Gastrocnemius medialis (tissue), 4 donors: ENCODE measurements around the gene PRR18. TPM values are rescaled to one million over a fixed set of nuclear protein-coding genes. Genes with fewer than 3 reads are reported as not detected.

Source experiments
- ATAC-seq, 2 donors: fragments of 150-250 bp; one replicate each; pipeline ENCODE4 v1.9.1; 2016
- DNase-seq, 2 donors: peaks; one replicate each; pipeline ENCODE4 v3.0.0-alpha.2; 2019
- H3K27ac ChIP-seq, 4 donors: fragments of 200-600 bp; sonication (generic); 1 replicate in 1 of 4; 2 replicates in 3 of 4; pipeline ENCODE4 v1.5.1; 2016 to 2018; ENCODE audit warnings: mild to moderate bottlenecking in 2 of 4, moderate library complexity in 1 of 4
- H3K27me3 ChIP-seq, 3 donors: fragments of 200-600 bp; sonication (generic) in 2 of 3; 1 replicate in 1 of 3; 2 replicates in 2 of 3; pipeline versions ENCODE4 v1.5.1 to v1.6.0; 2016 to 2019; ENCODE audit warnings: mild to moderate bottlenecking in 1 of 3, moderate library complexity in 1 of 3
- H3K36me3 ChIP-seq, 2 donors: fragments of 200-600 bp; sonication (generic) in 1 of 2; one replicate each; pipeline ENCODE4 v1.5.1; 2017 to 2018
- H3K4me1 ChIP-seq, 2 donors: fragments of 200-600 bp; sonication (generic) in 1 of 2; one replicate each; pipeline ENCODE4 v1.5.1; 2016 to 2017; ENCODE audit warnings: mild to moderate bottlenecking in 2 of 2
- H3K4me3 ChIP-seq, 4 donors: fragments of 200-600 bp; sonication (generic) in 3 of 4; 1 replicate in 1 of 4; 2 replicates in 3 of 4; pipeline ENCODE4 v1.5.1; 2016 to 2019; ENCODE audit warnings: mild to moderate bottlenecking in 2 of 4
- H3K9me3 ChIP-seq, 3 donors: fragments of 200-600 bp; sonication (generic) in 2 of 3; 1 replicate in 1 of 3; 2 replicates in 2 of 3; pipeline ENCODE4 v1.5.1; 2016 to 2019
- CTCF ChIP-seq, 5 experiments: fragments of 450-650 bp in 3 of 5; fragments of 200-600 bp in 2 of 5; sonication (generic) in 2 of 5; IDR thresholded peaks in 4 of 5; conservative IDR thresholded peaks in 1 of 5; 1 replicate in 4 of 5; 2 replicates in 1 of 5; pipeline ENCODE4 v1.5.1; 2016 to 2019; ENCODE audit warnings: antibody characterized with exemption in 5 of 5, mild to moderate bottlenecking in 3 of 5, moderate library complexity in 3 of 5
- POLR2A ChIP-seq, 2 donors: fragments of 450-650 bp; IDR thresholded peaks; one replicate each; pipeline ENCODE4 v1.6.1; 2017; ENCODE audit warnings: antibody characterized with exemption in 2 of 2, mild to moderate bottlenecking in 2 of 2, moderate library complexity in 2 of 2
- in situ Hi-C, 4 donors: fragments of 200-750 bp; cut with MboI; loops; one replicate each; pipeline versions ENCODE4 v1.15.0 to v1.8.0; 2017; ENCODE audit warnings: low sequenced_read_pairs in 4 of 4
- intact Hi-C: fragments of 100-400 bp; cut with DNase I; formaldehyde crosslinking; loops from one replicate; pipeline ENCODE4 v1.15.1; 2023; ENCODE audit warnings: low total_unique reads
- total RNA-seq, 4 donors: library from RNA; depleted of rRNA; stranded (reverse); fragments of >200 nt; gene quantifications; one replicate each; pipeline versions ENCODE4 v1.1.0 to v1.2.3, GENCODE V29; 2016

Gene PRR18
- total RNA-seq, 4 donors from 2014 or later = not detected

DNA sequence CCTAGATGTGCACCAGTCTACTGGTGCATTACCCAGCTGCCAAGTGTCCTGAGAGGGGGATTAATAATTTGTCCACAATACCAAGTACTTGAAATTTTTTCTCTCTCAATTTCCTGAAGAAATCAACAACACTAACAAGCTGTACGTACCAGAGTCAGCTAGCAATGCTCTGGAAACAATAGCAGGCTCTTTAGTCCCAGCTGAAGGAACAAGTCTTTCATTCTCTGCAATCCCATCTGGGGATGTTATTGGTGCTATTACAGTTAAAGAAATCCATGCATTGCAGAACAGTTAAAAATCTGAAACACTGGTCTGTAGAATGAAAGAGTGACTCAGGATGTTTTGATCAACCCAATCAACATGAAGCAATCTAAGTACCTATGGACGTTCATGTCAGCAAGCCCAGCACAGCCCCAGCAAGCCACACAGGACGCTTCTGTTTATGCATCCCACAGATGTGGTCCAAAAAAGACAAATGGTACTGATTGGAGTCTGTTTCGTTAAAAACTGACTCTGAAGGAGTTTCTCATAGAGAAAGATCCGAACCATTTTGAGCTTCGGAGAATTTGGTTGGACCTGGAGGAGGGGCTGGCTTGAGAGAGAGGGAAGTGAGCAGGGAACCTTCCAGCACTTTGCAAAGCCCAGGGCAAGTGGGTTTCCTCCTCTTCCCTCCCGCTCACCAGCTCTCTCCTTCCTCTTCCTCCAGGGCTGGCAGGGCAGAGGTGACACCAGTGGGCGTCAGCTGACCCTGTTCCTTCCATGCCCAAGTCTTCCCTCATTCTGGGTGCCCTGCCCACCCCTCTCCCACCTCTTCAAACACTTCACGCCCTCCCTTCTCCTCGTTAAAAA lies 11.9 kb downstream of the PRR18 start:
- Histone ChIP-seq H3K27me3 (peaks cover 0 to 12% (median 2%) of the 10 kb centered on the region in 3 donors), H3K4me3 (no peak overlapping the region), H3K9me3 (no peaks in the 10 kb centered on the region), H3K27ac (no peak overlapping the region), H3K4me1 (no peaks in the 10 kb centered on the region), H3K36me3 (no peaks in the 10 kb centered on the region)
- DNase-seq (no peak), ATAC-seq (no peak)
- no peak for TF ChIP-seq CTCF (IDR thresholded peaks at IDR 0.05 in 4 of 5, conservative IDR thresholded peaks at IDR 0.05 in 1 of 5)
- TF ChIP-seq POLR2A (IDR thresholded peaks at IDR 0.05) = no peak
- in situ Hi-C loops (no loop called here), intact Hi-C loops (no loop called here)

GRCh38 chr6:166293731-166294584 lies 14.2 kb downstream of the PRR18 start:
- in situ Hi-C loops = no loop called here

DNA sequence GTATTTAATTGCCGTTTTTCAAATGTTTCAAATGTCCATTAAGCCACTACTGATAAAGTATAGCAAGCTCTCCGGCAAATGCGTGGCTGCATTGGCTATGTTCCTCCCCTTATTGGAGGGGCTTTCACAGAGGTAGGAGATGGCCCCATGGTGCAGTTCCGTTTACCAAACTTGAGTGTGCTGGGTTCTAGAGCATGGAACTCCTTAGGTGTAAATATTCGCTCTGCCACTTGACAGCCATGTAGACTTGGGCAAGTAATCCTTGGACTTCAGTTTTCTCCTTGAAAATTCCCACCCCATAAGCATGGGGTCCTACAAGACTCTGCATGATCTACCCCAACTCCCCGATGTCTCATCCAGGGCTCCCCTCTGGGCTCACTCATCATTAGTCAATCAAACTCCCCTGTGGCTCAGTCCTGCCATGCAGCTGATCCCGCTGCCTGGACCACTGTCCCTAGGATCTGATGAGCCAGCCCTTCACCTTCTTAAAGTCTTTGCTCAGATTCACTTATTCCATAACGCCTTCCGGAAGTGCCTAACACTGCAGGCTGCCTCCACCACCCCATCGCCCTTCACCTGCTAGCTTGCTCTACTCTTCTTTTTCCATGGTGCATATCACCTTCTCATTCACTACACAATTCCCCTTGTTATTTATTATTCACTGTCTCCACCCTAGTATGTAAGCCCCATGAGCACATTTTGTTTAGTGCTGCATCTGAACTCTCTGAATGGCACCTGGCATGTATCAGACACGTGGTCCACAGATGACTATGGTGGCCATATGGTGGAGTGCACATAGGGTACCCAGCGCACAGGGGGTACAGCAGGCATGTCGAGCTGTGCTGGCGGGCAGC lies 18.8 kb downstream of the PRR18 start:
- Histone ChIP-seq H3K4me1 (no peaks in the 10 kb centered on the region), H3K27ac (no peak overlapping the region), H3K9me3 (no peaks in the 10 kb centered on the region), H3K36me3 (no peaks in the 10 kb centered on the region), H3K4me3 (no peak overlapping the region), H3K27me3 (peaks cover 0 to 8% (median 4%) of the 10 kb centered on the region in 3 donors)
- TF ChIP-seq POLR2A (IDR thresholded peaks at IDR 0.05) (no peak), CTCF (IDR thresholded peaks at IDR 0.05 in 4 of 5, conservative IDR thresholded peaks at IDR 0.05 in 1 of 5) (no peak)
- in situ Hi-C loops = no loop called here
- ATAC-seq (no peak), DNase-seq (no peak)
- intact Hi-C loops = no loop called here

More at GRCh38 chr6:166293731-166294584, 14.2 kb downstream of the PRR18 start:
- intact Hi-C loops = no loop called here
- Histone ChIP-seq H3K27me3 (peaks cover 0 to 12% (median 2%) of the 10 kb centered on the region in 3 donors), H3K36me3 (no peaks in the 10 kb centered on the region), H3K27ac (no peak overlapping the region), H3K9me3 (no peaks in the 10 kb centered on the region), H3K4me1 (no peaks in the 10 kb centered on the region), H3K4me3 (no peak overlapping the region)
- ATAC-seq = no peak
- TF ChIP-seq CTCF (IDR thresholded peaks at IDR 0.05 in 4 of 5, conservative IDR thresholded peaks at IDR 0.05 in 1 of 5) (no peak), POLR2A (IDR thresholded peaks at IDR 0.05) (no peak)
- no peak for DNase-seq

- in situ Hi-C loops = no loop called here
Observed at GRCh38 chr6:166286839-166287271, 21.3 kb downstream of the PRR18 start.

More at GRCh38 chr6:166286839-166287271, 21.3 kb downstream of the PRR18 start:
- DNase-seq (no peak), ATAC-seq (peak in 1 of 2 donors; percentile 41)
- H3K9me3 ChIP-seq = no peaks in the 10 kb centered on the region
- H3K4me1 ChIP-seq = no peaks in the 10 kb centered on the region
- no peak overlapping the region for H3K27ac ChIP-seq
- H3K4me3 ChIP-seq = no peak overlapping the region
- intact Hi-C loops = no loop called here
- no peaks in the 10 kb centered on the region for H3K36me3 ChIP-seq
- H3K27me3 ChIP-seq = peaks cover 6% of the 10 kb centered on the region in 3 donors
- no peak for TF ChIP-seq POLR2A (IDR thresholded peaks at IDR 0.05)
- no peak for TF ChIP-seq CTCF (IDR thresholded peaks at IDR 0.05 in 4 of 5, conservative IDR thresholded peaks at IDR 0.05 in 1 of 5)
